Nephron (organoid): Measurements from ENCODE around the gene PPME1.
"Not testable (repeated sequence)": the region's sequence is repeated elsewhere in the genome, so short reads cannot be mapped to it uniquely, and the experiment has no call there.

Experiments used
- H3K27ac Mint-ChIP-seq, 3 experiments: 2 replicates each; pipeline ENCODE4 v1.8.0; 2020; ENCODE audit warnings: mixed read lengths in 3 of 3, mild to moderate bottlenecking in 2 of 3, moderate library complexity in 1 of 3
- H3K27me3 Mint-ChIP-seq: 2 replicates; pipeline ENCODE4 v1.8.0; 2021; ENCODE audit warnings: low read depth, mild to moderate bottlenecking, moderate library complexity, mixed read lengths
- H3K36me3 Mint-ChIP-seq: 2 replicates; pipeline ENCODE4 v1.8.0; 2020; ENCODE audit warnings: low read depth, mixed read lengths
- H3K4me1 Mint-ChIP-seq: 2 replicates; pipeline ENCODE4 v1.8.0; 2020; ENCODE audit warnings: mixed read lengths
- H3K4me3 Mint-ChIP-seq, 3 experiments: 2 replicates each; pipeline ENCODE4 v1.8.0; 2020; ENCODE audit warnings: mild to moderate bottlenecking in 3 of 3, mixed read lengths in 3 of 3, moderate library complexity in 2 of 3
- H3K9me3 Mint-ChIP-seq: 2 replicates; pipeline ENCODE4 v1.8.0; 2020; ENCODE audit warnings: mixed read lengths
- TF ChIP-seq, protein P1 (sequence below), 3 experiments: fragments of 200-600 bp; sonication (generic); IDR thresholded peaks; one replicate each; pipeline ENCODE4 v1.5.0; 2021; ENCODE audit warnings: antibody characterized with exemption in 3 of 3; ENCODE audit not compliant: unreplicated experiment in 3 of 3

PPME1 gene, protein sequence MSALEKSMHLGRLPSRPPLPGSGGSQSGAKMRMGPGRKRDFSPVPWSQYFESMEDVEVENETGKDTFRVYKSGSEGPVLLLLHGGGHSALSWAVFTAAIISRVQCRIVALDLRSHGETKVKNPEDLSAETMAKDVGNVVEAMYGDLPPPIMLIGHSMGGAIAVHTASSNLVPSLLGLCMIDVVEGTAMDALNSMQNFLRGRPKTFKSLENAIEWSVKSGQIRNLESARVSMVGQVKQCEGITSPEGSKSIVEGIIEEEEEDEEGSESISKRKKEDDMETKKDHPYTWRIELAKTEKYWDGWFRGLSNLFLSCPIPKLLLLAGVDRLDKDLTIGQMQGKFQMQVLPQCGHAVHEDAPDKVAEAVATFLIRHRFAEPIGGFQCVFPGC

GRCh38 chr11:74170694-74171629 is at the start of gene PPME1, which contains the start of gene C2CD3:
PPME1 (plus strand) TSS chr11:74171289; CDS start chr11:74171422, 133 bp downstream.
C2CD3 (minus strand) TSS chr11:74171002; CDS start chr11:74170792, 210 bp downstream.
- Mint-ChIP-seq H3K4me3 (no peak within 1 kb of the TSS), H3K4me1 (peaks cover 6% of the 10 kb centered on the region), H3K27me3 (no peaks in the 10 kb centered on the region), H3K9me3 (no peaks in the 10 kb centered on the region), H3K27ac (no peak within 1 kb of the TSS), H3K36me3 (peaks cover 11% of the 10 kb centered on the region)
- TF ChIP-seq, protein P1, sequence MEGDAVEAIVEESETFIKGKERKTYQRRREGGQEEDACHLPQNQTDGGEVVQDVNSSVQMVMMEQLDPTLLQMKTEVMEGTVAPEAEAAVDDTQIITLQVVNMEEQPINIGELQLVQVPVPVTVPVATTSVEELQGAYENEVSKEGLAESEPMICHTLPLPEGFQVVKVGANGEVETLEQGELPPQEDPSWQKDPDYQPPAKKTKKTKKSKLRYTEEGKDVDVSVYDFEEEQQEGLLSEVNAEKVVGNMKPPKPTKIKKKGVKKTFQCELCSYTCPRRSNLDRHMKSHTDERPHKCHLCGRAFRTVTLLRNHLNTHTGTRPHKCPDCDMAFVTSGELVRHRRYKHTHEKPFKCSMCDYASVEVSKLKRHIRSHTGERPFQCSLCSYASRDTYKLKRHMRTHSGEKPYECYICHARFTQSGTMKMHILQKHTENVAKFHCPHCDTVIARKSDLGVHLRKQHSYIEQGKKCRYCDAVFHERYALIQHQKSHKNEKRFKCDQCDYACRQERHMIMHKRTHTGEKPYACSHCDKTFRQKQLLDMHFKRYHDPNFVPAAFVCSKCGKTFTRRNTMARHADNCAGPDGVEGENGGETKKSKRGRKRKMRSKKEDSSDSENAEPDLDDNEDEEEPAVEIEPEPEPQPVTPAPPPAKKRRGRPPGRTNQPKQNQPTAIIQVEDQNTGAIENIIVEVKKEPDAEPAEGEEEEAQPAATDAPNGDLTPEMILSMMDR (IDR thresholded peaks at IDR 0.05; ENCODE audit: unreplicated experiment in 3 of 3): peak in 1 of 3 experiments; percentile 35

GRCh38 chr11:74121804-74122203 is 49.3 kb upstream of the PPME1 start:
- H3K4me3 Mint-ChIP-seq: no peak overlapping the region
- no peaks in the 10 kb centered on the region for H3K9me3 Mint-ChIP-seq
- H3K36me3 Mint-ChIP-seq: peaks cover 35% of the 10 kb centered on the region
- H3K27me3 Mint-ChIP-seq: no peaks in the 10 kb centered on the region
- no peaks in the 10 kb centered on the region for H3K4me1 Mint-ChIP-seq
- no peak overlapping the region for H3K27ac Mint-ChIP-seq
- TF ChIP-seq, protein P1 (IDR thresholded peaks at IDR 0.05; ENCODE audit: unreplicated experiment in 3 of 3): no peak

DNA sequence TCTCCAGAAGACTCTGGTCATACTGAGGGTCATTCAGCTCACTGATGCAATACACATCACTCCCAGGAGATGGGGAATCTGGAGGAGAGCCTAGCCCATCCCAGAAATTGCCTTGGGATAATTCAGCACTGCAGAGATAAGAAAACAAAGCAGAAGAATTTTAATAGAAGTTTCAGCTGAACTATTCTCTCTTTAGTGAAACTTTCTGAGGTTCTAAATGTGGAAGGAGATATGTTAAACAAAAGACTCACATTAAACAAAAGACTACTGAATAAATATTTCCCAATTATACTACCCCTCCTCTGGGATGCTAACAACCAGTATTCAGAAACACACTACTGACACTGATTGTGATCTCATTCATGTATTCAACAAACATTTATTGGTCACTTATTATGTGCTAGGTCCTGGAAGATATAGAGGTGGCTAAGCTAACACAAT is 48.1 kb upstream of the PPME1 start:
- TF ChIP-seq, protein P1 (IDR thresholded peaks at IDR 0.05; ENCODE audit: unreplicated experiment in 3 of 3): no peak
- Mint-ChIP-seq H3K4me1 (no peaks in the 10 kb centered on the region), H3K27me3 (no peaks in the 10 kb centered on the region), H3K36me3 (peaks cover 33% of the 10 kb centered on the region), H3K27ac (no peak overlapping the region), H3K4me3 (no peak overlapping the region), H3K9me3 (no peaks in the 10 kb centered on the region)

GRCh38 chr11:74129121-74129520 is 42.0 kb upstream of the PPME1 start:
- not testable (repeated sequence) for H3K9me3 Mint-ChIP-seq, H3K27me3 Mint-ChIP-seq, H3K4me1 Mint-ChIP-seq, H3K27ac Mint-ChIP-seq, H3K4me3 Mint-ChIP-seq
- H3K36me3 Mint-ChIP-seq: peaks cover 50% of the 10 kb centered on the region

GRCh38 chr11:74132833-74133232 is 38.3 kb upstream of the PPME1 start:
- H3K4me3 Mint-ChIP-seq: no peak overlapping the region
- H3K4me1 Mint-ChIP-seq: peaks cover 9% of the 10 kb centered on the region
- no peaks in the 10 kb centered on the region for H3K27me3 Mint-ChIP-seq
- TF ChIP-seq, protein P1 (IDR thresholded peaks at IDR 0.05; ENCODE audit: unreplicated experiment in 3 of 3): no peak
- no peaks in the 10 kb centered on the region for H3K9me3 Mint-ChIP-seq
- H3K27ac Mint-ChIP-seq: no peak overlapping the region
- peaks cover 58% of the 10 kb centered on the region for H3K36me3 Mint-ChIP-seq

DNA sequence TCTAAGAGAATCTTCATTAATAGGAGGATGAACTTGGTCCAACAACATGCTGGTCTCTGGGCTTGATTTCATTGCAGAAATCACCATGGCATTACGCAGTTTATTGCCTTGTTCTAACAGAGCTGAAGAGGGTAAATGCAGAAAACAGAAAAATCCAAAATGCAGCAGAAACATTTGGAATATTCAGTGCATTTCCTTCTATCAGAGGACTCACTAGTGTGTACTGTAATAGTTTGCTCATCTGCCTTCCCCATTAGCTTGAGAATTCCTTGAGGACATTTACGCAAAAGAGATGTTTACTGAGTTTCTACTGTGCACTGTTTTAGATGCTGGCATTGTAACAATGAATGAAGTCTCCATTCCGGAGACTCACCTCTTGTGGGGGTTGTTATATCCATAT is 37.7 kb upstream of the PPME1 start:
- peaks cover 60% of the 10 kb centered on the region for H3K36me3 Mint-ChIP-seq
- no peak overlapping the region for H3K27ac Mint-ChIP-seq
- TF ChIP-seq, protein P1 (IDR thresholded peaks at IDR 0.05; ENCODE audit: unreplicated experiment in 3 of 3): no peak
- no peak overlapping the region for H3K4me3 Mint-ChIP-seq
- peaks cover 15% of the 10 kb centered on the region for H3K4me1 Mint-ChIP-seq
- H3K9me3 Mint-ChIP-seq: no peaks in the 10 kb centered on the region
- no peaks in the 10 kb centered on the region for H3K27me3 Mint-ChIP-seq
